Measurements from ENCODE around the gene RGS3. TPM values are rescaled to one million over a fixed set of nuclear protein-coding genes. Genes with fewer than 3 reads are reported as not detected.

RGS3 gene
- total RNA-seq, 1 experiment from 2014 or later, result 16.6 TPM

- Mint-ChIP-seq H3K9me3 (no peaks in the 10 kb centered on the region), H3K4me3 (no peak overlapping the region), H3K27ac (no peak overlapping the region), H3K4me1 (peaks cover 34% of the 10 kb centered on the region), H3K36me3 (no peaks in the 10 kb centered on the region), H3K27me3 (ENCODE audit: low read depth) (no peaks in the 10 kb centered on the region)
- no peak for DNase-seq (ENCODE audit: low spot score)
- CTCF ChIA-PET, result interaction anchor here (1.4 to 3.4 kb wide), 2 partner anchors 8 to 38 kb away, joined by 4 to 12 read pairs; no protein-coding TSS in a partner anchor
- TF ChIP-seq FOXP4 (CRISPR knock-in tag; IDR thresholded peaks at IDR 0.05) (no peak), TEAD1 (CRISPR knock-in tag; IDR thresholded peaks at IDR 0.05) (no peak), JAZF1 (CRISPR knock-in tag; IDR thresholded peaks at IDR 0.05) (no peak), OVOL2 (CRISPR knock-in tag; IDR thresholded peaks at IDR 0.05; ENCODE audit: borderline replicate concordance) (no peak), CBFB (CRISPR knock-in tag; IDR thresholded peaks at IDR 0.05; ENCODE audit: low read depth) (no peak), RELA (CRISPR knock-in tag; IDR thresholded peaks at IDR 0.05; ENCODE audit: borderline replicate concordance) (no peak), NFATC4 (CRISPR knock-in tag; IDR thresholded peaks at IDR 0.05) (no peak), NR3C1 (CRISPR knock-in tag; conservative IDR thresholded peaks at IDR 0.05; ENCODE audit: low read depth) (no peak), ZNF425 (CRISPR knock-in tag; conservative IDR thresholded peaks at IDR 0.05) (no peak), AFF4 (CRISPR knock-in tag; IDR thresholded peaks at IDR 0.05; ENCODE audit: borderline replicate concordance) (no peak), GRHL2 (CRISPR knock-in tag; IDR thresholded peaks at IDR 0.05; ENCODE audit: insufficient replicate concordance, severe bottlenecking) (no peak)
- no peak for ATAC-seq
- POLR2A ChIA-PET, result no interaction called here
These were observed 154.0 kb downstream of the RGS3 start for GRCh38 chr9:113617550-113617949.

- peaks cover 48% of the 10 kb centered on the region for H3K4me1 Mint-ChIP-seq
- H3K4me3 Mint-ChIP-seq, result no peak overlapping the region
- no peaks in the 10 kb centered on the region for H3K36me3 Mint-ChIP-seq
- no peaks in the 10 kb centered on the region for H3K9me3 Mint-ChIP-seq
- ChIA-PET POLR2A (interaction anchor here (0.6 kb wide), 1 partner anchor 25 kb away, joined by 3 read pairs; no protein-coding TSS in a partner anchor), CTCF (interaction anchor here (3.4 kb wide), 1 partner anchor 36 kb away, joined by 12 read pairs; no protein-coding TSS in a partner anchor)
- no peaks in the 10 kb centered on the region for H3K27me3 Mint-ChIP-seq (ENCODE audit: low read depth)
- no peak for DNase-seq (ENCODE audit: low spot score)
- ATAC-seq, result no peak
- no peak overlapping the region for H3K27ac Mint-ChIP-seq
- TF ChIP-seq ESRRA (CRISPR knock-in tag; IDR thresholded peaks at IDR 0.05; ENCODE audit: borderline replicate concordance) (no peak), FOXK1 (CRISPR knock-in tag; IDR thresholded peaks at IDR 0.05) (no peak), GRHL2 (CRISPR knock-in tag; IDR thresholded peaks at IDR 0.05; ENCODE audit: insufficient replicate concordance, severe bottlenecking) (no peak), JAZF1 (CRISPR knock-in tag; IDR thresholded peaks at IDR 0.05) (no peak), ZNF281 (CRISPR knock-in tag; IDR thresholded peaks at IDR 0.05) (no peak), PREB (CRISPR knock-in tag; IDR thresholded peaks at IDR 0.05; ENCODE audit: borderline replicate concordance) (no peak), RORB (CRISPR knock-in tag; IDR thresholded peaks at IDR 0.05) (no peak), E2F4 (CRISPR knock-in tag; IDR thresholded peaks at IDR 0.05; ENCODE audit: borderline replicate concordance, low read depth) (no peak), OVOL2 (CRISPR knock-in tag; IDR thresholded peaks at IDR 0.05; ENCODE audit: borderline replicate concordance) (no peak), TP53 (CRISPR knock-in tag; IDR thresholded peaks at IDR 0.05) (no peak), E2F5 (CRISPR knock-in tag; IDR thresholded peaks at IDR 0.05) (no peak)
These were observed 155.4 kb downstream of the RGS3 start for GRCh38 chr9:113618836-113619490.
